DMS153 treated with DMSO at 0.1 percent for 48 hours (cell line): ENCODE data around the gene PDLIM7.

Experiments used
- DNase-seq: peaks from one replicate; lab custom pipeline; 2025; ENCODE audit not compliant: unreplicated experiment; lab: John Stamatoyannopoulos, UW

PDLIM7 gene

GRCh38 chr5:177458912-177459350 is 38.5 kb downstream of the PDLIM7 start:
- no peak for DNase-seq

- DNase-seq = no peak
These were observed 39.3 kb downstream of the PDLIM7 start for GRCh38 chr5:177457852-177458681.

GRCh38 chr5:177456976-177457851 is 40.2 kb downstream of the PDLIM7 start:
- peak; percentile 17 for DNase-seq

- no peak for DNase-seq
These were observed 40.8 kb downstream of the PDLIM7 start for GRCh38 chr5:177456591-177456964.

GRCh38 chr5:177455661-177456590 is 41.5 kb downstream of the PDLIM7 start:
- DNase-seq = peak; percentile 51

GRCh38 chr5:177455036-177455660 is 42.3 kb downstream of the PDLIM7 start:
- DNase-seq = peak; percentile 46

GRCh38 chr5:177454397-177455035 is 42.9 kb downstream of the PDLIM7 start:
- DNase-seq = peak; percentile 53

GRCh38 chr5:177453852-177454396 is 43.5 kb downstream of the PDLIM7 start:
- no peak for DNase-seq

GRCh38 chr5:177452688-177453638 is 44.4 kb downstream of the PDLIM7 start:
- DNase-seq = no peak

GRCh38 chr5:177450667-177451424 is 46.6 kb downstream of the PDLIM7 start:
- DNase-seq = no peak

GRCh38 chr5:177449140-177450061 is 48.0 kb downstream of the PDLIM7 start:
- DNase-seq = no peak

- no peak for DNase-seq
These were observed 49.0 kb downstream of the PDLIM7 start for GRCh38 chr5:177448244-177448950.

GRCh38 chr5:177447611-177448243 is 49.7 kb downstream of the PDLIM7 start:
- DNase-seq = peak; percentile 4

GRCh38 chr5:177447066-177447610 is 50.3 kb downstream of the PDLIM7 start:
- DNase-seq = peak; percentile 1
